ENCODE results near the gene SLC27A6. TPM values are rescaled to one million over a fixed set of nuclear protein-coding genes. Genes with fewer than 3 reads are reported as not detected.

Gene SLC27A6
- total RNA-seq, 1 donor from 2014 or later = 7.4 TPM

GRCh38 chr5:129078247-129078646 lies 113.0 kb downstream of the SLC27A6 start:
- H3K4me3 Mint-ChIP-seq = no peak overlapping the region
- Histone ChIP-seq H3K9me3 (ENCODE audit: low read depth) (no peaks in the 10 kb centered on the region), H3K27ac (no peak overlapping the region), H3K4me3 (no peak overlapping the region), H2AFZ (replicated peaks) (no peak overlapping the region), H3K79me2 (ENCODE audit: low read depth) (no peaks in the 10 kb centered on the region), H3K4me1 (no peaks in the 10 kb centered on the region), H3K4me2 (no peak overlapping the region), H3K27me3 (no peaks in the 10 kb centered on the region), H3K9ac (no peak overlapping the region), H3K36me3 (no peaks in the 10 kb centered on the region), H4K20me1 (ENCODE audit: low read depth) (no peaks in the 10 kb centered on the region), H3F3A (ENCODE audit: low read depth) (no peaks in the 10 kb centered on the region)
- no peaks in the 10 kb centered on the region for H3K27me3 Mint-ChIP-seq (ENCODE audit: insufficient read depth, low read depth)
- no peak overlapping the region for H3K27ac Mint-ChIP-seq
- H3K9me3 Mint-ChIP-seq = no peaks in the 10 kb centered on the region
- no peaks in the 10 kb centered on the region for H3K4me1 Mint-ChIP-seq
- H3K36me3 Mint-ChIP-seq = no peaks in the 10 kb centered on the region
- no peak for DNase-seq (ENCODE audit: low spot score)
- TF ChIP-seq EZH2phosphoT487 (IDR thresholded peaks at IDR 0.05) (no peak), EZH2 (IDR thresholded peaks at IDR 0.05) (no peak)
- TF ChIP-seq, protein P1, sequence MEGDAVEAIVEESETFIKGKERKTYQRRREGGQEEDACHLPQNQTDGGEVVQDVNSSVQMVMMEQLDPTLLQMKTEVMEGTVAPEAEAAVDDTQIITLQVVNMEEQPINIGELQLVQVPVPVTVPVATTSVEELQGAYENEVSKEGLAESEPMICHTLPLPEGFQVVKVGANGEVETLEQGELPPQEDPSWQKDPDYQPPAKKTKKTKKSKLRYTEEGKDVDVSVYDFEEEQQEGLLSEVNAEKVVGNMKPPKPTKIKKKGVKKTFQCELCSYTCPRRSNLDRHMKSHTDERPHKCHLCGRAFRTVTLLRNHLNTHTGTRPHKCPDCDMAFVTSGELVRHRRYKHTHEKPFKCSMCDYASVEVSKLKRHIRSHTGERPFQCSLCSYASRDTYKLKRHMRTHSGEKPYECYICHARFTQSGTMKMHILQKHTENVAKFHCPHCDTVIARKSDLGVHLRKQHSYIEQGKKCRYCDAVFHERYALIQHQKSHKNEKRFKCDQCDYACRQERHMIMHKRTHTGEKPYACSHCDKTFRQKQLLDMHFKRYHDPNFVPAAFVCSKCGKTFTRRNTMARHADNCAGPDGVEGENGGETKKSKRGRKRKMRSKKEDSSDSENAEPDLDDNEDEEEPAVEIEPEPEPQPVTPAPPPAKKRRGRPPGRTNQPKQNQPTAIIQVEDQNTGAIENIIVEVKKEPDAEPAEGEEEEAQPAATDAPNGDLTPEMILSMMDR (IDR thresholded peaks at IDR 0.05) = no peak

GRCh38 chr5:129078660-129079059 lies 113.4 kb downstream of the SLC27A6 start:
- no peak overlapping the region for H3K9ac ChIP-seq
- no peaks in the 10 kb centered on the region for H3F3A ChIP-seq (ENCODE audit: low read depth)
- DNase-seq (ENCODE audit: low spot score) = no peak
- no peaks in the 10 kb centered on the region for H3K36me3 Mint-ChIP-seq
- H3K79me2 ChIP-seq (ENCODE audit: low read depth) = no peaks in the 10 kb centered on the region
- H3K27ac Mint-ChIP-seq = no peak overlapping the region
- H3K4me1 ChIP-seq = no peaks in the 10 kb centered on the region
- H3K9me3 Mint-ChIP-seq = no peaks in the 10 kb centered on the region
- no peaks in the 10 kb centered on the region for H3K9me3 ChIP-seq (ENCODE audit: low read depth)
- TF ChIP-seq, protein P1 (IDR thresholded peaks at IDR 0.05) = no peak
- TF ChIP-seq EZH2 (IDR thresholded peaks at IDR 0.05) = no peak
- TF ChIP-seq EZH2phosphoT487 (IDR thresholded peaks at IDR 0.05) = no peak
- H3K27me3 Mint-ChIP-seq (ENCODE audit: insufficient read depth, low read depth) = no peaks in the 10 kb centered on the region
- H4K20me1 ChIP-seq (ENCODE audit: low read depth) = no peaks in the 10 kb centered on the region
- no peaks in the 10 kb centered on the region for H3K4me1 Mint-ChIP-seq
- H3K4me3 ChIP-seq = no peak overlapping the region
- H3K27me3 ChIP-seq = no peaks in the 10 kb centered on the region
- H3K4me2 ChIP-seq = no peak overlapping the region
- no peak overlapping the region for H3K4me3 Mint-ChIP-seq
- H3K27ac ChIP-seq = no peak overlapping the region
- H3K36me3 ChIP-seq = no peaks in the 10 kb centered on the region
- H2AFZ ChIP-seq (replicated peaks) = no peak overlapping the region

DNA sequence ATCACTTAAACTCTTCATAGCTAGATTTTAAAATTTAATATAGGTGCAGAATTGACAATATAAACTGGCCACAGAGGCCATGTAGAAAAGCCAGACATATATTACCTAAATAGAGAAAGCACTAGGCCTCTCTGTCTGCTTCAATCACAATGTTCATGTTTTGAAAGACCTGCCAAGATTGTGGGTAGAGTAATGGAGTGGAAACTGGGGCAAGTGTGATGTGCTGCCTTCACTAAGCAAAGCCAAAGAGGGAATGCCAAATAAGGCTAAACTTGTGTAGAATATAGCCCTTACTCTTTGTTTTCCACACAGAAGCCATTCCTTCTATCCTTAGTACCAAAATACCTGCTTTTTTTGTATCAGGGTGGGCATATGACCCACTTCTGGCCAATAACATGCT lies 114.2 kb downstream of the SLC27A6 start:
- no peak overlapping the region for H3K27ac ChIP-seq
- TF ChIP-seq EZH2 (IDR thresholded peaks at IDR 0.05) = no peak
- TF ChIP-seq EZH2phosphoT487 (IDR thresholded peaks at IDR 0.05) = no peak
- TF ChIP-seq, protein P1 (IDR thresholded peaks at IDR 0.05) = no peak
- no peaks in the 10 kb centered on the region for H3K27me3 ChIP-seq
- H3K4me3 ChIP-seq = no peak overlapping the region
- H3K4me1 ChIP-seq = no peaks in the 10 kb centered on the region
- Mint-ChIP-seq H3K4me3 (no peak overlapping the region), H3K4me1 (no peaks in the 10 kb centered on the region), H3K27me3 (ENCODE audit: insufficient read depth, low read depth) (no peaks in the 10 kb centered on the region), H3K36me3 (no peaks in the 10 kb centered on the region), H3K27ac (no peak overlapping the region), H3K9me3 (no peaks in the 10 kb centered on the region)
- H3K36me3 ChIP-seq = no peaks in the 10 kb centered on the region
- H3K79me2 ChIP-seq (ENCODE audit: low read depth) = no peaks in the 10 kb centered on the region
- DNase-seq (ENCODE audit: low spot score) = no peak
- H4K20me1 ChIP-seq (ENCODE audit: low read depth) = no peaks in the 10 kb centered on the region
- H3K9ac ChIP-seq = no peak overlapping the region
- H2AFZ ChIP-seq (replicated peaks) = no peak overlapping the region
- no peaks in the 10 kb centered on the region for H3K9me3 ChIP-seq (ENCODE audit: low read depth)
- H3F3A ChIP-seq (ENCODE audit: low read depth) = no peaks in the 10 kb centered on the region
- H3K4me2 ChIP-seq = no peak overlapping the region
